ENCODE measurements around the gene PIK3R2. TPM values are rescaled to one million over a fixed set of nuclear protein-coding genes. Genes with fewer than 3 reads are reported as not detected.
A peak's percentile ranks its signal among the peaks of the same experiment; 100 is the strongest.

PIK3R2 gene
- total RNA-seq, 1 donor from 2014 or later, result 21.6 TPM

DNA sequence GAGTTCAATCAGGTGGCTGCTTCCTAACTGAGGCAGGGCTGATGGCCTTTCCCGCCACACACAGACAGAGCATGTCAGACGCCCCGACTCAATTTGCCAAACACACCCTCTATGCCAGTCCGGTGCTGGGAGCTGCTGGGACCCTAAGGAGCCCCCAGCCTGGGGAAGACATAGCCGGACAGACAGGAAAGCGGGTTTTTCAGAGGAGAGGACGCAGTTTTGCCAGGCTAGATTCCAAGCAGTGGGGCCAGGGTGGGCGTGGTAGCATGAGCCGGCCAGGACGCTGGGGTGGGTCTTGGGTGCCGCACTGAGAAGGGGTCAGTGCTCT lies 35.6 kb upstream of the PIK3R2 start:
- Histone ChIP-seq H3K36me3 (peaks cover 19% of the 10 kb centered on the region), H3K9me3 (no peaks in the 10 kb centered on the region), H3K27me3 (ENCODE audit: low read depth) (no peaks in the 10 kb centered on the region), H3K27ac (no peak overlapping the region), H3K4me1 (peaks cover 30% of the 10 kb centered on the region), H3K4me3 (peak overlapping the region; percentile 77)
- TF ChIP-seq, protein P1, sequence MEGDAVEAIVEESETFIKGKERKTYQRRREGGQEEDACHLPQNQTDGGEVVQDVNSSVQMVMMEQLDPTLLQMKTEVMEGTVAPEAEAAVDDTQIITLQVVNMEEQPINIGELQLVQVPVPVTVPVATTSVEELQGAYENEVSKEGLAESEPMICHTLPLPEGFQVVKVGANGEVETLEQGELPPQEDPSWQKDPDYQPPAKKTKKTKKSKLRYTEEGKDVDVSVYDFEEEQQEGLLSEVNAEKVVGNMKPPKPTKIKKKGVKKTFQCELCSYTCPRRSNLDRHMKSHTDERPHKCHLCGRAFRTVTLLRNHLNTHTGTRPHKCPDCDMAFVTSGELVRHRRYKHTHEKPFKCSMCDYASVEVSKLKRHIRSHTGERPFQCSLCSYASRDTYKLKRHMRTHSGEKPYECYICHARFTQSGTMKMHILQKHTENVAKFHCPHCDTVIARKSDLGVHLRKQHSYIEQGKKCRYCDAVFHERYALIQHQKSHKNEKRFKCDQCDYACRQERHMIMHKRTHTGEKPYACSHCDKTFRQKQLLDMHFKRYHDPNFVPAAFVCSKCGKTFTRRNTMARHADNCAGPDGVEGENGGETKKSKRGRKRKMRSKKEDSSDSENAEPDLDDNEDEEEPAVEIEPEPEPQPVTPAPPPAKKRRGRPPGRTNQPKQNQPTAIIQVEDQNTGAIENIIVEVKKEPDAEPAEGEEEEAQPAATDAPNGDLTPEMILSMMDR (IDR thresholded peaks at IDR 0.05), result no peak
- DNase-seq (no peak), ATAC-seq (no peak)
- intact Hi-C loops (cut with DNase I), result no loop called here

DNA sequence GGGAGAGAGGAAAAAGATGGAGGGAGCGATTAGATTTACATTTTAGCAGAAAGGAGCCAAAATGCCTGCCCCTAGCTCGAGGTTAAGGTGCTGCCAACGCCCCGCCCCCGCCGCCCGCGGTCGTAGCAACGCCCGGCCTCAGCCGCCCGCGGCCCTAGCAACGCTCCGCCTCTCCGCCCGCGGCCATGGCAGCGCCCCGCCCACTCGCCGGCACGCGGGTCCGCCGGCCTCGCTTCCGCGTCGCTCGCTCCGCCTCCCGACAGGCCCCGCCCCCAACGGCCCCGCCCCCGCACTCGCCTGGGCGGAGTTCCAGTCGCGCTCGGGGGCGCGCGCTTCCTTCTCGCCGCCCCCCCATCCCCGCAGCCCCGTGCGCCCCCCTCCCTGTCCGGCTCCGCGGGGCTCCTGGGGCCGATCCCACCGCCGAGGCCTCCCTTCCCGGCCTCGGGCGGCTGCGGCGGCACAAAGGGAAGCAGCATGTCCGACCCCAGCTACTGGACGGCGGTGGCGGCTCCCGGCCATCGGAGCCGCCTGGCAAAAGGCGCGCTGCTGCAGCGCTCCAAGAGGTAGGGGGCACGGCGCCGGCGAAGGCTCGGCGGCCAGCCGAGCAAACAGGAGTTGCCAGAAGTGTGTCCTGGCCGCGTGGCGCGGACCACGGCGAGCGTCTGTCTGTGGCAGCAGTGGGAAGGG lies 35.1 kb upstream of the PIK3R2 start:
- Histone ChIP-seq H3K27me3 (ENCODE audit: low read depth) (no peaks in the 10 kb centered on the region), H3K36me3 (peaks cover 24% of the 10 kb centered on the region), H3K27ac (peak overlapping the region; percentile 64), H3K9me3 (no peaks in the 10 kb centered on the region), H3K4me1 (peaks cover 28% of the 10 kb centered on the region), H3K4me3 (peak overlapping the region; percentile 77)
- TF ChIP-seq, protein P1 (IDR thresholded peaks at IDR 0.05), result no peak
- DNase-seq, result peak; percentile 95
- peak; percentile 96 to 97 for ATAC-seq
- intact Hi-C loops (cut with DNase I), result no loop called here

- Histone ChIP-seq H3K9me3 (no peaks in the 10 kb centered on the region), H3K27me3 (ENCODE audit: low read depth) (no peaks in the 10 kb centered on the region), H3K4me1 (peaks cover 26% of the 10 kb centered on the region), H3K4me3 (peak overlapping the region; percentile 77), H3K36me3 (peaks cover 31% of the 10 kb centered on the region), H3K27ac (peak overlapping the region; percentile 64)
- no peak for ATAC-seq
- TF ChIP-seq, protein P1 (IDR thresholded peaks at IDR 0.05), result no peak
- DNase-seq, result no peak
- intact Hi-C loops (cut with DNase I), result no loop called here
Observed at GRCh38 chr19:18118420-18119012, 34.4 kb upstream of the PIK3R2 start.

- intact Hi-C loops (cut with DNase I), result no loop called here
- Histone ChIP-seq H3K27me3 (ENCODE audit: low read depth) (no peaks in the 10 kb centered on the region), H3K4me3 (peak overlapping the region; percentile 77), H3K36me3 (peaks cover 29% of the 10 kb centered on the region), H3K4me1 (peaks cover 26% of the 10 kb centered on the region), H3K9me3 (no peaks in the 10 kb centered on the region), H3K27ac (no peak overlapping the region)
- ATAC-seq (no peak), DNase-seq (no peak)
- TF ChIP-seq, protein P1 (IDR thresholded peaks at IDR 0.05), result no peak
Observed at GRCh38 chr19:18119013-18119716, 33.8 kb upstream of the PIK3R2 start.

DNA sequence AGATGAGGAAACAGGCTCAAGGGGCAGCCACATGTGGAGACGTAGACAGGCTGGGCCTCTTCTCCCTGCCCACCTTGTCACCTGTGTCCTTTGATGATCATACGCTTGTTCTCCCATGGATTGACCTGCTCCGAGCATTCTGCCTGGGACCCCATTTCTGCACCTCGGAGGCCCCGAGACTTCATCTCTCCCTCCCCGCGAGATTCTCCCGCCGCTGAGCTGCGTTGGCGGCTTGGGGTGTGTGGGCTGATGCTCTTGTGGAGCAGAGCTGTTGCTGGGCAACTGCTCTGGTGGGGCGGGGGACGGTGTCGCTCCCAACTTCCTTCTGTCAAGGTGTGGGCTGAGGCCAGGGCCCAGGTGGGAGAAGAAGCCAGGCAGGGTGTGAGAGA lies 33.3 kb upstream of the PIK3R2 start:
- intact Hi-C loops (cut with DNase I), result no loop called here
- ATAC-seq, result no peak
- no peaks in the 10 kb centered on the region for H3K9me3 ChIP-seq

More for the DNA sequence above, 33.3 kb upstream of the PIK3R2 start:
- Histone ChIP-seq H3K27ac (no peak overlapping the region), H3K4me1 (peaks cover 26% of the 10 kb centered on the region), H3K4me3 (peak overlapping the region; percentile 77), H3K27me3 (ENCODE audit: low read depth) (no peaks in the 10 kb centered on the region), H3K36me3 (peaks cover 33% of the 10 kb centered on the region)
- TF ChIP-seq, protein P1 (IDR thresholded peaks at IDR 0.05), result no peak
- no peak for DNase-seq
